Panc1 (cell line): ENCODE data around the gene TALDO1. TPM values are rescaled to one million over a fixed set of nuclear protein-coding genes. Genes with fewer than 3 reads are reported as not detected.

Source experiments
- ATAC-seq: fragments of 200-7000 bp; cut with Tn5 transposase; 2 replicates; pipeline ENCODE4 v1.9.1; 2020; ENCODE audit warnings: mild to moderate bottlenecking, moderate library complexity
- BruUV-seq: library from RNA; stranded (reverse); fragments of 400-500 nt; replicated peaks from 2 replicates; lab custom pipeline; 2021; lab: Mats Ljungman, UMichigan
- CTCF ChIA-PET: fragments of 300-600 bp; sonication (Branson Sonifier 250); formaldehyde crosslinking; loops from one replicate; lab custom pipeline; 2022; ENCODE audit warnings: antibody characterized with exemption; lab: Charles Lee
- POLR2A ChIA-PET: fragments of 300-600 bp; sonication (Branson Sonifier 250); formaldehyde crosslinking; loops from one replicate; lab custom pipeline; 2022; ENCODE audit warnings: antibody characterized with exemption; lab: Charles Lee
- DNase-seq: peaks from one replicate; pipeline ENCODE4 v3.0.0-alpha.2; 2010; ENCODE audit warnings: low read depth, low spot score
- H3K27ac ChIP-seq: 2 replicates; pipeline ENCODE4 v1.5.1; 2011; ENCODE audit warnings: mild to moderate bottlenecking, low read length, inconsistent platforms
- H3K27me3 ChIP-seq: fragments of 200-500 bp; sonication (Bioruptor generic); 2 replicates; pipeline ENCODE4 v1.6.0; 2014; ENCODE audit warnings: low read length, inconsistent platforms; ENCODE audit not compliant: control insufficient read depth, insufficient read depth
- H3K36me3 ChIP-seq: fragments of 200-500 bp; sonication (Bioruptor generic); 2 replicates; pipeline ENCODE4 v1.5.1; 2014; ENCODE audit warnings: inconsistent platforms, mild to moderate bottlenecking, low read length, moderate library complexity; ENCODE audit not compliant: control insufficient read depth, insufficient read depth
- H3K4me1 ChIP-seq: 2 replicates; pipeline ENCODE4 v1.5.1; 2011; ENCODE audit warnings: inconsistent platforms, mild to moderate bottlenecking, low read length, moderate library complexity; ENCODE audit not compliant: control insufficient read depth, insufficient read depth
- H3K4me3 ChIP-seq, 2 experiments: 2 replicates each; pipeline ENCODE4 v1.5.1; 2011 to 2012; ENCODE audit warnings: low read depth in 2 of 2, low read length in 2 of 2, mild to moderate bottlenecking in 2 of 2, inconsistent platforms in 1 of 2, moderate library complexity in 1 of 2
- H3K9me3 ChIP-seq: fragments of 200-500 bp; sonication (Bioruptor generic); 2 replicates; pipeline ENCODE4 v1.5.1; 2014; ENCODE audit warnings: low read depth, mild to moderate bottlenecking, inconsistent platforms, low read length, moderate library complexity; ENCODE audit not compliant: control insufficient read depth, insufficient read depth
- POLR2AphosphoS5 ChIP-seq: IDR thresholded peaks from 2 replicates; pipeline ENCODE4 v1.6.1; 2012; ENCODE audit warnings: mild to moderate bottlenecking, low read depth, low read length, moderate library complexity
- SIN3A ChIP-seq: IDR thresholded peaks from 2 replicates; pipeline ENCODE4 v1.6.1; 2012; ENCODE audit warnings: low read depth, mild to moderate bottlenecking, low read length, moderate library complexity, borderline replicate concordance; ENCODE audit not compliant: insufficient read depth
- TCF7L2 ChIP-seq: IDR thresholded peaks from 2 replicates; pipeline ENCODE4 v1.6.1; 2011; ENCODE audit warnings: mild to moderate bottlenecking, low read depth, low read length, inconsistent platforms
- in situ Hi-C: cut with HindIII; loops from 2 replicates; pipeline ENCODE4 v1.10.0; 2016; ENCODE audit warnings: low sequenced_read_pairs, low pct_unique_long_range_greater_than_20kb
- intact Hi-C: fragments of 100-400 bp; cut with micrococcal nuclease; formaldehyde crosslinking; loops from one replicate; pipeline ENCODE4 v1.10.0; 2022; ENCODE audit not compliant: unreplicated experiment
- total RNA-seq: library from RNA; stranded (reverse); gene quantifications from one replicate; pipeline ENCODE4 v1.2.1, GENCODE V29; 2021; ENCODE audit not compliant: unreplicated experiment
- TF ChIP-seq, protein P1 (sequence below): fragments of 450-650 bp; IDR thresholded peaks from 2 replicates; pipeline ENCODE4 v1.5.1; 2017; ENCODE audit warnings: mild to moderate bottlenecking
- TF ChIP-seq, protein P2 (sequence below), 2 experiments: IDR thresholded peaks; 2 replicates each; pipeline ENCODE4 v1.6.1; 2011 to 2012; ENCODE audit warnings: low read depth in 2 of 2, control low read depth in 1 of 2, low read length in 1 of 2, mild to moderate bottlenecking in 1 of 2, moderate library complexity in 1 of 2; ENCODE audit not compliant: insufficient read depth in 1 of 2

The TALDO1 gene
- total RNA-seq, 1 experiment from 2014 or later, result 257 TPM

- TF ChIP-seq TCF7L2 (no peak), SIN3A (no peak), POLR2AphosphoS5 (no peak)
- TF ChIP-seq, protein P1, sequence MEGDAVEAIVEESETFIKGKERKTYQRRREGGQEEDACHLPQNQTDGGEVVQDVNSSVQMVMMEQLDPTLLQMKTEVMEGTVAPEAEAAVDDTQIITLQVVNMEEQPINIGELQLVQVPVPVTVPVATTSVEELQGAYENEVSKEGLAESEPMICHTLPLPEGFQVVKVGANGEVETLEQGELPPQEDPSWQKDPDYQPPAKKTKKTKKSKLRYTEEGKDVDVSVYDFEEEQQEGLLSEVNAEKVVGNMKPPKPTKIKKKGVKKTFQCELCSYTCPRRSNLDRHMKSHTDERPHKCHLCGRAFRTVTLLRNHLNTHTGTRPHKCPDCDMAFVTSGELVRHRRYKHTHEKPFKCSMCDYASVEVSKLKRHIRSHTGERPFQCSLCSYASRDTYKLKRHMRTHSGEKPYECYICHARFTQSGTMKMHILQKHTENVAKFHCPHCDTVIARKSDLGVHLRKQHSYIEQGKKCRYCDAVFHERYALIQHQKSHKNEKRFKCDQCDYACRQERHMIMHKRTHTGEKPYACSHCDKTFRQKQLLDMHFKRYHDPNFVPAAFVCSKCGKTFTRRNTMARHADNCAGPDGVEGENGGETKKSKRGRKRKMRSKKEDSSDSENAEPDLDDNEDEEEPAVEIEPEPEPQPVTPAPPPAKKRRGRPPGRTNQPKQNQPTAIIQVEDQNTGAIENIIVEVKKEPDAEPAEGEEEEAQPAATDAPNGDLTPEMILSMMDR, result no peak
- TF ChIP-seq, protein P2, sequence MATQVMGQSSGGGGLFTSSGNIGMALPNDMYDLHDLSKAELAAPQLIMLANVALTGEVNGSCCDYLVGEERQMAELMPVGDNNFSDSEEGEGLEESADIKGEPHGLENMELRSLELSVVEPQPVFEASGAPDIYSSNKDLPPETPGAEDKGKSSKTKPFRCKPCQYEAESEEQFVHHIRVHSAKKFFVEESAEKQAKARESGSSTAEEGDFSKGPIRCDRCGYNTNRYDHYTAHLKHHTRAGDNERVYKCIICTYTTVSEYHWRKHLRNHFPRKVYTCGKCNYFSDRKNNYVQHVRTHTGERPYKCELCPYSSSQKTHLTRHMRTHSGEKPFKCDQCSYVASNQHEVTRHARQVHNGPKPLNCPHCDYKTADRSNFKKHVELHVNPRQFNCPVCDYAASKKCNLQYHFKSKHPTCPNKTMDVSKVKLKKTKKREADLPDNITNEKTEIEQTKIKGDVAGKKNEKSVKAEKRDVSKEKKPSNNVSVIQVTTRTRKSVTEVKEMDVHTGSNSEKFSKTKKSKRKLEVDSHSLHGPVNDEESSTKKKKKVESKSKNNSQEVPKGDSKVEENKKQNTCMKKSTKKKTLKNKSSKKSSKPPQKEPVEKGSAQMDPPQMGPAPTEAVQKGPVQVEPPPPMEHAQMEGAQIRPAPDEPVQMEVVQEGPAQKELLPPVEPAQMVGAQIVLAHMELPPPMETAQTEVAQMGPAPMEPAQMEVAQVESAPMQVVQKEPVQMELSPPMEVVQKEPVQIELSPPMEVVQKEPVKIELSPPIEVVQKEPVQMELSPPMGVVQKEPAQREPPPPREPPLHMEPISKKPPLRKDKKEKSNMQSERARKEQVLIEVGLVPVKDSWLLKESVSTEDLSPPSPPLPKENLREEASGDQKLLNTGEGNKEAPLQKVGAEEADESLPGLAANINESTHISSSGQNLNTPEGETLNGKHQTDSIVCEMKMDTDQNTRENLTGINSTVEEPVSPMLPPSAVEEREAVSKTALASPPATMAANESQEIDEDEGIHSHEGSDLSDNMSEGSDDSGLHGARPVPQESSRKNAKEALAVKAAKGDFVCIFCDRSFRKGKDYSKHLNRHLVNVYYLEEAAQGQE (IDR thresholded peaks at IDR 0.05; ENCODE audit: insufficient read depth in 1 of 2, low read depth in 2 of 2, low read length in 1 of 2), result no peak
- ATAC-seq (no peak), DNase-seq (no peak)
- no TSS peak for BruUV-seq
- peaks cover 62% of the 10 kb centered on the region for H3K4me1 ChIP-seq
- intact Hi-C loops (no loop called here), in situ Hi-C loops (no loop called here)
- H3K9me3 ChIP-seq, result no peaks in the 10 kb centered on the region
- no peaks in the 10 kb centered on the region for H3K27me3 ChIP-seq
- no peak overlapping the region for H3K4me3 ChIP-seq
- ChIA-PET POLR2A (no interaction called here), CTCF (no interaction called here)
- no peaks in the 10 kb centered on the region; the same call in none of the 2 replicates for H3K36me3 ChIP-seq
- no peak overlapping the region for H3K27ac ChIP-seq
Observed at GRCh38 chr11:792535-792821, 45.2 kb downstream of the TALDO1 start.

- no peak for DNase-seq
- CTCF ChIA-PET, result no interaction called here
- BruUV-seq, result no TSS peak
- no peaks in the 10 kb centered on the region; the same call in none of the 2 replicates for H3K36me3 ChIP-seq
- in situ Hi-C loops, result no loop called here
- intact Hi-C loops, result no loop called here
- no peaks in the 10 kb centered on the region for H3K9me3 ChIP-seq
- no peak overlapping the region; the same call in 1 of the 2 replicates for H3K27ac ChIP-seq
- no peaks in the 10 kb centered on the region for H3K27me3 ChIP-seq
- POLR2A ChIA-PET, result no interaction called here
- no peak for ATAC-seq
- TF ChIP-seq POLR2AphosphoS5 (no peak; the same call in 1 of the 2 replicates), TCF7L2 (no peak), SIN3A (no peak)
- TF ChIP-seq, protein P1, result no peak
- TF ChIP-seq, protein P2 (IDR thresholded peaks at IDR 0.05; ENCODE audit: insufficient read depth in 1 of 2, low read depth in 2 of 2, low read length in 1 of 2), result no peak
- peaks cover 62% of the 10 kb centered on the region for H3K4me1 ChIP-seq
- no peak overlapping the region for H3K4me3 ChIP-seq
Observed at GRCh38 chr11:792873-793272, 45.6 kb downstream of the TALDO1 start.
